GM13977 (cell line): Measurements from ENCODE around the gene SPTBN5.

Experiments used
- DNase-seq: peaks from one replicate; pipeline ENCODE4 v3.0.0; 2012; ENCODE audit warnings: low spot score
- CTCF ChIP-seq: IDR thresholded peaks from 2 replicates; pipeline ENCODE4 v1.5.1; 2012; ENCODE audit warnings: mild to moderate bottlenecking, control low read depth; ENCODE audit not compliant: insufficient read depth; ENCODE audit errors: extremely low read depth, missing control alignments
- in situ Hi-C: fragments of 300-500 bp; cut with MboI; formaldehyde crosslinking; loops from one replicate; pipeline ENCODE4 v1.12.0; 2022; ENCODE audit warnings: low sequenced_read_pairs, low pct_unique_long_range_greater_than_20kb, mixed read lengths, inconsistent platforms; ENCODE audit not compliant: unreplicated experiment

The SPTBN5 gene

DNA sequence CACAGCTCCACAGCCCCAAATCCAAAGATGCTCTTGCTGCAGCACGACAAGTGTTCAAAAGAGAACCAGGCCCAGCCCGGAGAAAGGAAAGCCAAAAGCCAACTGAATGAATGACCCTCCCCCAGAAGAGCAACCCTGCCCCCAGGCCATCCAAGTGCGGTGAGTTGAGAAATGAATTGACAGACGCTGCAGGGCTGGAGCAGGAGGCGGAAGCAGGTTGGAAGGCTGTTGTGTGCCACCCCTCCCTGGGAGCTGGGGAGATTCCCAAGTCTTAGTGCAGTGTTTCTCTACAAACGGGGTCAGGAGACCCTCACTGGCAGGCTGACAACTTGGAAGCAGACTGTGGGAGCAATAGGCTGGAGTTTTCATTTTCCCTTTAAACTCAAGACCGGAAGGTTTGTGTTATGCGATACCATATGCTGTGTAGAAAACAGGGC, 3.5 kb upstream of the SPTBN5 start:
- DNase-seq = no peak
- in situ Hi-C loops = no loop called here
- TF ChIP-seq CTCF = no peak

DNA sequence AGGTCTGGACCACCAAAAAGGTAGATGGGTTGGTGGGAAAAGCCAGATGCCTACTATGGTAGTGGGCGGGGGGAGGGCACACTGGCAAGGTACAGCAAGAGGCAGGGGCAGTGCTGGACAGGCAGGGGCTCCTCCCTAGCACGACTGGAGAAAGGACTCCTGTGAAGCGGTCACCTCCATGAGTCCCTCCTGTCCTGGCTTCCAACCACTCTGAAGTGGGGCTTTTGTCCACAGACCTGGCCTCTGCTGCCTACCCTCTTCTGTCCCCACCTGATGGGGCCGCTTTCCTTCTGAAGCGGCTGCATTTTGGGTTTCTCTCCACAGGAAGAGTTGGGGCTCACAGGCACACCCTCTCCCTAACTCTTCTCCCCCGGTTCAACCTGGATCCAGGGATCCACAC, 2.7 kb upstream of the SPTBN5 start:
- no peak for TF ChIP-seq CTCF
- in situ Hi-C loops = no loop called here
- DNase-seq = no peak

GRCh38 chr15:41895957-41896356, 2.1 kb upstream of the SPTBN5 start:
- TF ChIP-seq CTCF = no peak
- peak; percentile 19 for DNase-seq
- in situ Hi-C loops = no loop called here

DNA sequence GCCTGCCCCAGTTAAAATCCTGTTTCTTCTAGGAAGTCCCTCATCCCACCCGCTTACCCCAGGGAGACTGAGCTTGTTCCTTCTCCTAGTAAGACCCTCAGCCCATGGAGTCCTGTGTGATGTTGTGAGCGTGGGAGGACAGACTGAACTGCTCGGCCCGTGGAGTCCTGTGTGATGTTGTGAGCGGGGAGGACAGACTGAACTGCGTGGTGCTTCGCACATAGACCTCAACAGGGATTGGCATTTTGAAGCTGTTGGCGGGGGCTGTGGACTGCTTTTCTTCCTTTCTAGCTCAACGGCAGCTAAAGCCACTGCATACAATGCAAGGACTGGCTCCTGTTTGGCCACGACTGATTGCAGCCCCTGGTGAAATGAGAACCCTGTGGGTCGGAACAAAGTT, 1.6 kb upstream of the SPTBN5 start:
- in situ Hi-C loops = no loop called here
- no peak for TF ChIP-seq CTCF
- no peak for DNase-seq

- DNase-seq = peak; percentile 89
- in situ Hi-C loops = no loop called here
Observed at GRCh38 chr15:41894791-41895463, 1.1 kb upstream of the SPTBN5 start.

GRCh38 chr15:41894251-41894790, 468 bp upstream of the SPTBN5 start:
- DNase-seq = peak; percentile 44
- no peak for TF ChIP-seq CTCF
- in situ Hi-C loops = no loop called here

More at GRCh38 chr15:41894791-41895463, 1.1 kb upstream of the SPTBN5 start:
- TF ChIP-seq CTCF = peak; percentile 20
